Stimulated activated CD4-positive, alpha-beta T cell treated with anti-CD3 and anti-CD28 coated beads, Interleukin-4, amount 100 ng/mL, for 48 hours (primary cell): Measurements from ENCODE around the gene GRK2.

Experiments used
- DNase-seq, 2 donors: peaks; one replicate each; pipeline ENCODE4 v3.0.0-alpha.2; 2020; ENCODE audit warnings: low read depth in 2 of 2

Gene GRK2

GRCh38 chr11:67253872-67254624 lies 12.2 kb upstream of the GRK2 start:
- DNase-seq = no peak

- no peak for DNase-seq
Measured at GRCh38 chr11:67254798-67255197, 11.5 kb upstream of the GRK2 start.

DNA sequence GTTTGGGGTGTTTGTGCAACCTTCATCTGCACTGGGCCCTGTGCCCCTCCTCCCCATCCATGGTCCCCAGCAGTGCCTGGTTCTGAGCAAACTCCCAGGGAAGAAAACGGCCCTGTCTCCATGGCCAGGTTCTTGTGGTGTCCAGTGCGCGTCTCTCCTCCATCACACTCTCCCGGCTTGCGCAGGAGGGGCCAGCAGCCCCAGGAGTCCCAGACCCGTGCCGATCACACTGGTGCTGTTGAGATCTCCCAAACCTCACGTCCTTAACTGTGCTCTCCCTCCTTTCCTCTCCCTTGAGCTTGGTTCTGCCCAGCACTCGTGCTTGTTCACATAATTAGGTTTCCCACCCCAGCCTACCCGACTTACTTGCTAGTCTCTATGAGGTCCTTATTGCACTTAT lies 10.9 kb upstream of the GRK2 start:
- no peak for DNase-seq

DNA sequence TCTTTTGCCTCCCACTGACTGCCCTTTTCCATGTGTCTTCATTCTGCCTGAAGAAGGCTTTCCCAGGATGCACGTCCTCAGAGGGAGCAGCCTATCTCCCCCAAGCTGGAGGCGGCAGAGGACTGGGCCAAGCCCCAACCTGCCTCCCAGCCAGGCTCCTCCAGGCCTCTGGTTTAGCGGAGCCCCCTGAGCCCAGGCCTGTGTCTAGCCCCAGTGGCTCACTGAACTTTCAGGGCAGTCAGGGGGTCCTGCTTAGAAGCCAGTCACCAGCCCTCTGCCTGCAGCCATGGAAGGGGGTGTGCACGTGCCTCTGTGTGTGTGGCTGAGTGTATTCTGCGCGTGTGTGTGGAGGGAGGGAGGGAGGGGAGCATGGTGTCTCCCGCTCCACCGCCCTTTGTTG lies 10.4 kb upstream of the GRK2 start:
- DNase-seq = no peak

GRCh38 chr11:67256477-67257135 lies 9.7 kb upstream of the GRK2 start:
- DNase-seq = no peak

DNA sequence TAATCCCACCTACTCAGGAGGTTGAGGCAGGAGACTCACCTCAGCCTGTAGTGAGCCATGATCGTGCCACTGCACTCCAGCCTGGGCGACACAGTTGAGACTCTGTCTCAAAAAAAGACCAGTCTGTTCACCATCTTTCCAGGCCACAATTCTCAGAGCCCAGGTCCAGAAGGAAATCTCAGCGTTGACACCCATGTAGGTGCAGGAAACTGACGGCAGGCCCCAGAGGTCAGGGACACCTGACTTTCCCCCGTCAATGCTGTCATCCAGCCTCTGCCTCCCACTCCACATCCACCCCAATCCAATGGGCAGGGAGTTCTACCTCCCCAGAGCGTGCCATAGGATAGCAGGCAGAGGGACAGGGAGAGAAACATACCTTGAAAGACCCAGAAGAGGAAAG lies 5.9 kb upstream of the GRK2 start:
- no peak for DNase-seq

DNA sequence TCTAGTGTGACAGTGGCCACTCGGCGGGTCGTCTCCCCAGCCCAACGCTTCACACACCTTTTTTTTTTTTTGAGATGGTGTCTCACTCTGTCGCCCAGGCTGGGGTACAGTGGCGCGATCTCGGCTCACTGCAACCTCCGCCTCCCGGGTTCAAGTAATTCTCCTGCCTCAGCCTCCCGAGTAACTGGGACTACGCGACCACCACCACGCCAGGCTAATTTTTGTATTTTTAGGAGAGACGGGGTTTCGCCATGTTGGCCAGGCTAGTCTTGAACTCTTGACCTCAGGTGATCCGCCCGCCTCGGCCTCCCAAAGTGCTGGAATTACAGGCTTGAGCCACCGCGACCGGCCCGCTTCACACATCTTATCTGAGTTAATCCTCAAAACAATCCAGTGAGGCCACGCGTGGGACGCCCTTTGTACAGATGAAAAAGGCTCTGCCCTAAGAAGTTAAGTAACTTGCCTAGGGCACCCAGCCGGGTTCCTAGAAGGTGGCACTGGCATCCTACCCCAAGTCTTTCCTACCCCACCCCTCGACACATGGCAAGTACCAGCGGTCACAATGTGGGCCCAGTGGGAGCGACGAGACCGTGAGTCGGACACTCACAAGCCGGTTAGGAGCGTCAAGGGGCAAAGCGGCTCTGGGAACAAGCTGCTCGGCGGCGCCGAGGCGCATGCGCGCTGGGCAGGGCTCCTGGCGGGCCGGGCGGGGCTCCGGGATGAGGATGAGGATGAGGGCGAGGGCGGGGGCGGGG lies 5.2 kb upstream of the GRK2 start:
- peak; percentile 51 to 66 for DNase-seq

DNA sequence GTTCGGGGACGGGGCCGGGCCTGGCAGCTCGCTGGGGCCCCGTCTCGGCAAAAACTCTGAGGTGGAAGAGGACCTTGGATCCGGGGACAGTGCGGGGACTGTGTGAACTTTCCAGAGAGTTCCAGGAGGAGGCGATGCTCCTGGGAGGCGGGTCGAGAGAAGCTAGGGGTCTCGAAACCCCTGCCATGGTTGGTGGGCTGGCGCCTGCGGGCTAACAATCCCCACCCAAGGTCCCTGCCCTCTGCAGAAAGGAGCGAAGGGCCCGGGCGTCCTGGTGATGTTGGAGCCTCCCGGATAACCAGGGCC lies 4.7 kb upstream of the GRK2 start:
- DNase-seq = no peak

GRCh38 chr11:67261946-67262681 lies 4.2 kb upstream of the GRK2 start:
- no peak for DNase-seq

DNA sequence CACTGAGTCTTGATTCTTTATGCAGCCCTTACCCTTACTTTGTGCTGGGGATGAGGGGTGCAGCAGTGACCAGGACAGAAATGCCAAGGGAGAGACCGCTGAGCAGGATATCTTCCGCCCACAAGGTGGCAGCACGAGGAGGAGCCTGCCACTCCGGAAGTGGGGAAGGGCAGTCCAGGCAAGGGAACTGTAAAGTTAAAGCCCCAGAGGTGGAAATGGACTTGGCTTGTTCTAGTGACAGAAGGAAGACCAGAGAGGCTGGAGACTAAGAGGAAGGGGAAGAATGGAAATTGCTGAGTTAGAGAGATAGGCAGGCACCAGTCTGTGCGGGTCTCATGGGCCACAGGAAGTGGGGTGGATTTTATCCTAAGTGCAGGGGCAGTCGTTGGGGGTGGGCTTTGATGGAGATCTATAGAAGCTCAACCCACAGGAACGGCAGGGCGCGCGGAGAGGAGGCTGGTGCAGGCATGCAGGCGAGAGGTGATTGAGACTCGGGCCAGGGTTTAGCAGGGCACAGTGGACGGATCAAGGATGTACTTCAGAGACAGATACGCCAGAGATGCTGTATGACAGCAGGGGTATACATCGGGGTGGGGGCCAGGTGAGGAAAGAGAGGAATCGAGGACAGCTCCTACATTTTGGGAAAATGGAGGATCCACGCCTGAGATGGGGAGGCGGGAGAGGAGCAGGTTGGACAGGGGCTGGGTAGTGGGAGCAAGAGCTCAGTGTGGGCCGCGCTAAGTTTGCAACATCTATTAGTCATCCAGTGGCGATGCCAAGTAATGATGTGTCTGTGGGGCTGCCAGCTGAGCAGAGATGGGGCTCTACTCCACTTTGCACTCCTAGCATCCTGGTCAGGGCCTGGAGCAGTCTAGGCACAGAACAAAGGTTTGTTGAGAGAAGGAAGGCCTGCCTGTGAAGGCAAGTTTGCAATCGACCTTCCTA lies 3.3 kb upstream of the GRK2 start:
- peak; percentile 68 to 73 for DNase-seq

- DNase-seq = no peak
Measured at GRCh38 chr11:67264260-67264659, 2.0 kb upstream of the GRK2 start.

- no peak for DNase-seq
Measured at GRCh38 chr11:67264877-67265632, 1.2 kb upstream of the GRK2 start.

GRCh38 chr11:67265633-67266448 lies 432 bp upstream of the GRK2 start:
- DNase-seq = peak; percentile 65 to 70

DNA sequence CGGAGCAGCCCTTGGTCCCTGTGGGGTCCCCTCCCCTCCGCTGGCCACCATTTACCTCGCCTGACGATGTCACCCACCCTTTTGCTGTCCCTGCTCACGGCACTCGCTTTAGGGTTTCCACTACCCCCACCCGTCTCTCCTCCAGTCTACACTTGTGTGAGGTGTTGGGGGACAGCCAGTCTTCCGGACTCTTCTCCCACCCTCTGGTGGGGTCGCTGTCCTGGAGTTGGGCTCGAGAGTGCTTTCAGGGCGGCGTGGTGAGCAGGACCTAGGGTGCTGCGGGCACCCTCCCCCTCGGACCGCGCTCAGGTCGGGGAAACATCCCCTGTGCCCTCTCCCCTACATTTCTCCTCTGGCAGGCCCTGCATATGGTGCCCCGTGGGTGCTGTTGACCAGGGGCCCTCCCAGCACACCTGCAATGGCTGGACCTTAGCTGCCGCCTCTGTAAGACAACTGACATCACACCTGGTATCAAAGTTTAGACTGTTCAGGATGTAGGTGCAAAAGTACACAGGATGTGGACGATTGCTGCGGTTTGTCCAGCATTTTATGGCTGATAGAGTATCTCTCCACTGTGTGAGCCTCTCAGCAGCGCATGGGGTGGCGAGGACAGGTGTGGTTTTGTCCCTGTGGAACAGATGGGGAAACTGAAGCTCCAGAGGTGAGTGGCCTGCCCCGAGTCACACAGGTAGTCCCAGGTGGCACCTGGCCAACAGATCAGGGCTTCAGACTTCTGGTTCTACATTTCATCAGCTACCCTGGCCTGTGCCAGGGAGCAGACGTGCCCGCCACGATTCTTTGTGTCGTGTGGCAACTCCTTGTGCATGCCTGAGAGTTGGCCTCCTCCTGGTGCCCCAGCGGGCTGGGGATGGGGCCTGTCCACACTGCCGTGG lies 1.2 kb downstream of the GRK2 start:
- no peak for DNase-seq

DNA sequence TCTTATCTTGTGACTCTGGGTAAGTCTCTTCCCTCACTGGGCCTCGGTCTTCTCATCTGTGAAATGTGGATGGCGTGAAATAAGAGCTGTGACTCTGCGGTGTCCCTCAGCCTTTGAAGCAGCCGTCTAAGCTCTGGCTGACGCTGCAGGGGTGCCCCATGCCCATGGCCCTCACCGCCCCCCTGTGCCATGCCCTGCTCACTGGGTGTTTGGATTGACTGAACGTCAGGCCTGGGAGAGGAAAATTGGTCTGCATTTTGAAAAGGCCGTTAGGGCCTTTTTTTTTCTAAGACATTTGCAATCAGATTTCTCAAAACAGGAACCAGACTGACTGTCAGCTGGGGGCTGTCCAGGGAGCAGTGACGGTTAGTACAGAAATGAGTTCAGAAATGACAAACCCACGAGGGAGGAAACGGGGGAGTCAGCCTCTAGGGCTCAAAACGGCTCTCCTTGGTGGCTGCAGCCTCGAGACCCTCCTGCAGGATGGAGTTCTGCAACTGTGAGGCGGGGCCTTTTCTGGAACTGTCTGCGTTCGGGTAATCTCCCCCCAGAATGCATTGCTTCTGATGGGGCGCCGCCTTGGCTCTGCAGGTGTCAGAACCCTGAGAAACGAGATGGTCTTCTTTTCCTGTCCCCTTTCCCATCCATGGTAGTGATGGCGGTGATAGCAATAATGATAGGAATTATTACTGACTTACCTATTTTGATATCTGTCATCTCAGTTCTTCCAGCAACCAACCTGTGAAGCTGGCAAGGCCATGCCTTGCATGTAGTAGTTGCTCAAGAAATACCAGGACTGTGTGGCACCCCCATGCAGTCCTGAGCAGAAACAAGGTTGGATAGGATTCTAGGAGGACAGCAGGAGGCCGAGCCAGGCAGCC lies 2.0 kb downstream of the GRK2 start:
- peak in 1 of 2 donors; percentile 66 for DNase-seq

GRCh38 chr11:67268962-67269268 lies 2.6 kb downstream of the GRK2 start:
- DNase-seq = no peak

GRCh38 chr11:67269401-67270255 lies 3.4 kb downstream of the GRK2 start:
- no peak for DNase-seq
